SK-N-SH (cell line): Measurements from ENCODE around the gene PRICKLE3.
"Not testable (repeated sequence)": the region's sequence is repeated elsewhere in the genome, so short reads cannot be mapped to it uniquely, and the experiment has no call there.

Experiments
- CTCF ChIP-seq: fragments of 200-600 bp; sonication (generic); IDR thresholded peaks from 2 replicates; pipeline ENCODE4 v1.6.1; 2017; ENCODE audit warnings: antibody characterized with exemption, mild to moderate bottlenecking, moderate library complexity
- EP300 ChIP-seq, 2 experiments: IDR thresholded peaks; 2 replicates each; pipeline versions ENCODE4 v1.4.0 to v1.6.1; 2012; ENCODE audit warnings: borderline replicate concordance in 1 of 2, low read depth in 1 of 2, low read length in 1 of 2
- MXI1 ChIP-seq: IDR thresholded peaks from 2 replicates; pipeline ENCODE4 v1.6.1; 2012; ENCODE audit warnings: mild to moderate bottlenecking, low read depth, low read length, improper control_type of control experiment
- NRF1 ChIP-seq: IDR thresholded peaks from 2 replicates; pipeline ENCODE4 v1.6.1; 2012; ENCODE audit warnings: low read depth, mild to moderate bottlenecking, low read length
- POLR2AphosphoS5 ChIP-seq: IDR thresholded peaks from 2 replicates; pipeline ENCODE4 v1.6.1; 2012; ENCODE audit warnings: low read depth, low read length
- RAD21 ChIP-seq: IDR thresholded peaks from 2 replicates; pipeline ENCODE4 v1.6.1; 2012; ENCODE audit warnings: mild to moderate bottlenecking, low read length
- TAF1 ChIP-seq: IDR thresholded peaks from 2 replicates; pipeline ENCODE4 v1.6.1; 2012; ENCODE audit warnings: low read depth, mild to moderate bottlenecking, low read length, moderate library complexity, borderline replicate concordance
- TF ChIP-seq, protein P1 (sequence below): IDR thresholded peaks from 2 replicates; pipeline ENCODE4 v1.4.0; 2012; ENCODE audit warnings: low read depth, borderline replicate concordance
- TF ChIP-seq, protein P2 (sequence below): IDR thresholded peaks from 2 replicates; pipeline ENCODE4 v1.6.1; 2012; ENCODE audit warnings: mild to moderate bottlenecking, low read depth, low read length, moderate library complexity

DNA sequence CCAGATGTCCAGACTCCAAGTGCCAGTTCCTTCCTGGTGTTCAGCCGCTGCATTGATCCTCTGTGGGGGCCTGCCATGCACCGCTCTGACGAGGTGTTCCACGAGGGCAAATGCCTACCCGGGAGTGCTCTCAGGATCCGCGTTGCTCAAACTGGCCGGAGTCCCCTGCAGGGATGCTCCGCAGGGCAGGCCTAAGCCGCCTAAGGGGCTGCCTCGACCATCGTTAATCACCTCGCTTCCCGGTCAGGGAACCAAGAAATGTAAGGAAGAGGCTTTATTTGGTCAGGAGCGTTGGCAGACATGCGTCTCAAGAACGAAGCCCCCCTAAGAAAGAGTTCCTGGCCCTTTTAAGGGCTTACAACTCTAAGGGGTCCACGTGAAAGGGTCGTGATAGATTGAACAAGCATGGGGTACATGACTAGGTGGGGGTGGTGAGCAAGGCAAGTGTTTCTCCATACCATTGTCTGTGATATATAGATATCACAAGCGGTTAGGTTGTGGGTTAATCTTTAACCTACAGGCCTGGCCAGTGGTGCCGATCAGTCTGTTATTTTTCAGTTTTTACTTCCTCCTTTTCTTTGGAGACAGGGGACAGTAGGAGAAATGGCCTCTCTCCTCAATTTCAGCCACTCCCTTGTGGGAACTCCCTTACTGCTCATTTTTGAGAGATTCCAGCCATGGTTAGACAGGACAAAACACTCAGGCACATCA is 37.6 kb downstream of the PRICKLE3 start:
- TF ChIP-seq RAD21; CTCF; EP300 (IDR thresholded peaks at IDR 0.05; ENCODE audit: borderline replicate concordance in 1 of 2, low read depth in 1 of 2, low read length in 1 of 2); NRF1; POLR2AphosphoS5; MXI1; TAF1: not testable (repeated sequence)
- TF ChIP-seq, protein P1, sequence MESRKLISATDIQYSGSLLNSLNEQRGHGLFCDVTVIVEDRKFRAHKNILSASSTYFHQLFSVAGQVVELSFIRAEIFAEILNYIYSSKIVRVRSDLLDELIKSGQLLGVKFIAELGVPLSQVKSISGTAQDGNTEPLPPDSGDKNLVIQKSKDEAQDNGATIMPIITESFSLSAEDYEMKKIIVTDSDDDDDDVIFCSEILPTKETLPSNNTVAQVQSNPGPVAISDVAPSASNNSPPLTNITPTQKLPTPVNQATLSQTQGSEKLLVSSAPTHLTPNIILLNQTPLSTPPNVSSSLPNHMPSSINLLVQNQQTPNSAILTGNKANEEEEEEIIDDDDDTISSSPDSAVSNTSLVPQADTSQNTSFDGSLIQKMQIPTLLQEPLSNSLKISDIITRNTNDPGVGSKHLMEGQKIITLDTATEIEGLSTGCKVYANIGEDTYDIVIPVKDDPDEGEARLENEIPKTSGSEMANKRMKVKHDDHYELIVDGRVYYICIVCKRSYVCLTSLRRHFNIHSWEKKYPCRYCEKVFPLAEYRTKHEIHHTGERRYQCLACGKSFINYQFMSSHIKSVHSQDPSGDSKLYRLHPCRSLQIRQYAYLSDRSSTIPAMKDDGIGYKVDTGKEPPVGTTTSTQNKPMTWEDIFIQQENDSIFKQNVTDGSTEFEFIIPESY = not testable (repeated sequence)
- TF ChIP-seq, protein P2, sequence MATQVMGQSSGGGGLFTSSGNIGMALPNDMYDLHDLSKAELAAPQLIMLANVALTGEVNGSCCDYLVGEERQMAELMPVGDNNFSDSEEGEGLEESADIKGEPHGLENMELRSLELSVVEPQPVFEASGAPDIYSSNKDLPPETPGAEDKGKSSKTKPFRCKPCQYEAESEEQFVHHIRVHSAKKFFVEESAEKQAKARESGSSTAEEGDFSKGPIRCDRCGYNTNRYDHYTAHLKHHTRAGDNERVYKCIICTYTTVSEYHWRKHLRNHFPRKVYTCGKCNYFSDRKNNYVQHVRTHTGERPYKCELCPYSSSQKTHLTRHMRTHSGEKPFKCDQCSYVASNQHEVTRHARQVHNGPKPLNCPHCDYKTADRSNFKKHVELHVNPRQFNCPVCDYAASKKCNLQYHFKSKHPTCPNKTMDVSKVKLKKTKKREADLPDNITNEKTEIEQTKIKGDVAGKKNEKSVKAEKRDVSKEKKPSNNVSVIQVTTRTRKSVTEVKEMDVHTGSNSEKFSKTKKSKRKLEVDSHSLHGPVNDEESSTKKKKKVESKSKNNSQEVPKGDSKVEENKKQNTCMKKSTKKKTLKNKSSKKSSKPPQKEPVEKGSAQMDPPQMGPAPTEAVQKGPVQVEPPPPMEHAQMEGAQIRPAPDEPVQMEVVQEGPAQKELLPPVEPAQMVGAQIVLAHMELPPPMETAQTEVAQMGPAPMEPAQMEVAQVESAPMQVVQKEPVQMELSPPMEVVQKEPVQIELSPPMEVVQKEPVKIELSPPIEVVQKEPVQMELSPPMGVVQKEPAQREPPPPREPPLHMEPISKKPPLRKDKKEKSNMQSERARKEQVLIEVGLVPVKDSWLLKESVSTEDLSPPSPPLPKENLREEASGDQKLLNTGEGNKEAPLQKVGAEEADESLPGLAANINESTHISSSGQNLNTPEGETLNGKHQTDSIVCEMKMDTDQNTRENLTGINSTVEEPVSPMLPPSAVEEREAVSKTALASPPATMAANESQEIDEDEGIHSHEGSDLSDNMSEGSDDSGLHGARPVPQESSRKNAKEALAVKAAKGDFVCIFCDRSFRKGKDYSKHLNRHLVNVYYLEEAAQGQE = not testable (repeated sequence)
